WTC11 (cell line): ENCODE data around the gene DACH2. TPM values are rescaled to one million over a fixed set of nuclear protein-coding genes. Genes with fewer than 3 reads are reported as not detected.

Source experiments
- ATAC-seq: fragments of 200-7000 bp; cut with Tn5 transposase; 2 replicates; pipeline ENCODE4 v1.10.0; 2021; ENCODE audit warnings: mild to moderate bottlenecking, moderate library complexity
- CTCF ChIA-PET: fragments of 300-600 bp; sonication (Branson Sonifier 250); formaldehyde crosslinking; loops from one replicate; lab custom pipeline; 2021; ENCODE audit warnings: antibody characterized with exemption; lab: Charles Lee
- POLR2A ChIA-PET: fragments of 350-600 bp; sonication (Branson Sonifier 250); formaldehyde crosslinking; loops from one replicate; lab custom pipeline; 2021; ENCODE audit warnings: antibody characterized with exemption; lab: Charles Lee
- DNase-seq: peaks from one replicate; pipeline ENCODE4 v3.0.0; 2021; ENCODE audit warnings: low spot score
- H3K27ac Mint-ChIP-seq: 2 replicates; pipeline ENCODE4 v1.8.0; 2021; ENCODE audit warnings: mixed read lengths
- H3K27me3 Mint-ChIP-seq: 2 replicates; pipeline ENCODE4 v1.8.0; 2021; ENCODE audit warnings: low read depth, mild to moderate bottlenecking, moderate library complexity, mixed read lengths
- H3K36me3 Mint-ChIP-seq: 2 replicates; pipeline ENCODE4 v1.8.0; 2021; ENCODE audit warnings: mixed read lengths
- H3K4me1 Mint-ChIP-seq: 2 replicates; pipeline ENCODE4 v1.8.0; 2022; ENCODE audit warnings: mixed read lengths
- H3K4me3 Mint-ChIP-seq: 2 replicates; pipeline ENCODE4 v1.8.0; 2021; ENCODE audit warnings: mild to moderate bottlenecking, moderate library complexity, mixed read lengths
- H3K9me3 Mint-ChIP-seq: 2 replicates; pipeline ENCODE4 v1.8.0; 2021; ENCODE audit warnings: mixed read lengths
- PRRX2 ChIP-seq: fragments of 250-450 bp; sonication (Bioruptor Pico); IDR thresholded peaks from 2 replicates; pipeline ENCODE4 v1.8.0; 2021; ENCODE audit warnings: mild to moderate bottlenecking
- RORB ChIP-seq: fragments of 250-450 bp; sonication (Bioruptor Pico); IDR thresholded peaks from 2 replicates; pipeline ENCODE4 v1.9.0; 2021; ENCODE audit warnings: mild to moderate bottlenecking
- SMAD4 ChIP-seq: sonication (generic); formaldehyde crosslinking; IDR thresholded peaks from 2 replicates; pipeline ENCODE4 v1.8.0; 2022; ENCODE audit warnings: mild to moderate bottlenecking, missing genetic modification reagents
- TEAD1 ChIP-seq: sonication (generic); formaldehyde crosslinking; IDR thresholded peaks from 2 replicates; pipeline ENCODE4 v1.8.0; 2022; ENCODE audit warnings: mild to moderate bottlenecking, missing genetic modification reagents
- ZNF219 ChIP-seq: sonication (generic); formaldehyde crosslinking; IDR thresholded peaks from 2 replicates; pipeline ENCODE4 v1.8.0; 2023; ENCODE audit warnings: missing genetic modification reagents, mild to moderate bottlenecking, borderline replicate concordance
- ZNF232 ChIP-seq: sonication (generic); formaldehyde crosslinking; IDR thresholded peaks from 2 replicates; pipeline ENCODE4 v1.8.0; 2022; ENCODE audit warnings: mild to moderate bottlenecking, missing genetic modification reagents
- total RNA-seq: library from RNA; stranded (reverse); gene quantifications from 3 replicates; pipeline ENCODE4 v1.2.3, GENCODE V29; 2021

DACH2 gene
- total RNA-seq, 1 experiment from 2014 or later: 3.5 TPM

DNA sequence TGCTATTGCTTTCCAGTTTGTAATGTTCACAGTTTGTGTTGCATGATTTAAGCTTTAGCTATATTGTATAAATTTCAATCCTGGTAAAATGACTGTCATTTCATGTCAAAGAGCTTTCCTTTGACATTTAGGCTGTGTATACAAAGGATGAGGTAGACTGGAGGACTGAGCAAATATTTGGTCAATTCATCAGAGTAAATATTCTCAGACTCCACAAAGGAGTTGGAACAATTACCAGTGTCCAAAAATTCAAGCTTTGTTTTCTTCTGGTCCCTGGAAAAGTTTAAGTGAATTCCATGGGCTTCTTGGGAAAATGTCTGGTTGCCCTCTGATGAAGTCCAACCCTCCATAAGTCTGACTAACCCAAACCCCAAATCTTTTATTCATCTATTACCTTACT is 682.4 kb downstream of the DACH2 start:
- Mint-ChIP-seq H3K27ac (no peak overlapping the region), H3K27me3 (no peaks in the 10 kb centered on the region), H3K9me3 (peaks cover 8% of the 10 kb centered on the region), H3K36me3 (peaks cover 9% of the 10 kb centered on the region), H3K4me3 (no peak overlapping the region), H3K4me1 (peaks cover 41% of the 10 kb centered on the region)
- DNase-seq (no peak), ATAC-seq (no peak)
- POLR2A ChIA-PET: no interaction called here
- CTCF ChIA-PET: no interaction called here
- TF ChIP-seq SMAD4 (CRISPR knock-in tag) (no peak), ZNF219 (CRISPR knock-in tag) (no peak), ZNF232 (CRISPR knock-in tag) (no peak), TEAD1 (CRISPR knock-in tag) (no peak)

GRCh38 chrX:86845101-86845500 is 696.9 kb downstream of the DACH2 start:
- no peak for TF ChIP-seq PRRX2 (CRISPR knock-in tag)
- no peak for TF ChIP-seq RORB (CRISPR knock-in tag)
- no peaks in the 10 kb centered on the region for H3K36me3 Mint-ChIP-seq
- peaks cover 6% of the 10 kb centered on the region for H3K9me3 Mint-ChIP-seq
- H3K4me1 Mint-ChIP-seq: no peaks in the 10 kb centered on the region
- H3K4me3 Mint-ChIP-seq: no peak overlapping the region
- CTCF ChIA-PET: no interaction called here
- no peaks in the 10 kb centered on the region for H3K27me3 Mint-ChIP-seq
- no peak for ATAC-seq
- H3K27ac Mint-ChIP-seq: no peak overlapping the region
- POLR2A ChIA-PET: no interaction called here
- no peak for DNase-seq

Other genes starting within 250 kb of the DACH2 start
- 13.0 to 18.1 TPM (median 16.9 TPM) in 3 replicates for gene CHM, start 100.9 kb upstream of the DACH2 start, total RNA-seq